NB4 (cell line): ENCODE results near the gene UNC13B.

Experiments used
- MAX ChIP-seq: IDR thresholded peaks from 2 replicates; pipeline ENCODE4 v1.6.1; 2011; ENCODE audit warnings: low read depth, low read length
- MYC ChIP-seq: IDR thresholded peaks from 2 replicates; pipeline ENCODE4 v1.6.1; 2011; ENCODE audit warnings: low read depth, low read length
- POLR2A ChIP-seq: IDR thresholded peaks from 2 replicates; pipeline ENCODE4 v1.6.1; 2011; ENCODE audit warnings: mild to moderate bottlenecking; ENCODE audit not compliant: insufficient read length; ENCODE audit errors: extremely low read depth
- TF ChIP-seq, protein P1 (sequence below): IDR thresholded peaks from one replicate; pipeline ENCODE4 v1.5.1; 2012; ENCODE audit warnings: low read depth, low read length

- TF ChIP-seq, protein P1, sequence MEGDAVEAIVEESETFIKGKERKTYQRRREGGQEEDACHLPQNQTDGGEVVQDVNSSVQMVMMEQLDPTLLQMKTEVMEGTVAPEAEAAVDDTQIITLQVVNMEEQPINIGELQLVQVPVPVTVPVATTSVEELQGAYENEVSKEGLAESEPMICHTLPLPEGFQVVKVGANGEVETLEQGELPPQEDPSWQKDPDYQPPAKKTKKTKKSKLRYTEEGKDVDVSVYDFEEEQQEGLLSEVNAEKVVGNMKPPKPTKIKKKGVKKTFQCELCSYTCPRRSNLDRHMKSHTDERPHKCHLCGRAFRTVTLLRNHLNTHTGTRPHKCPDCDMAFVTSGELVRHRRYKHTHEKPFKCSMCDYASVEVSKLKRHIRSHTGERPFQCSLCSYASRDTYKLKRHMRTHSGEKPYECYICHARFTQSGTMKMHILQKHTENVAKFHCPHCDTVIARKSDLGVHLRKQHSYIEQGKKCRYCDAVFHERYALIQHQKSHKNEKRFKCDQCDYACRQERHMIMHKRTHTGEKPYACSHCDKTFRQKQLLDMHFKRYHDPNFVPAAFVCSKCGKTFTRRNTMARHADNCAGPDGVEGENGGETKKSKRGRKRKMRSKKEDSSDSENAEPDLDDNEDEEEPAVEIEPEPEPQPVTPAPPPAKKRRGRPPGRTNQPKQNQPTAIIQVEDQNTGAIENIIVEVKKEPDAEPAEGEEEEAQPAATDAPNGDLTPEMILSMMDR = no peak
- TF ChIP-seq POLR2A = no peak
- no peak for TF ChIP-seq MYC
- TF ChIP-seq MAX = no peak
Measured at GRCh38 chr9:35426627-35427026, 264.8 kb downstream of the UNC13B start.
